ENCODE measurements around the gene GPR146.
A peak's percentile ranks its signal among the peaks of the same experiment; 100 is the strongest.
"Not testable (repeated sequence)": the region's sequence is repeated elsewhere in the genome, so short reads cannot be mapped to it uniquely, and the experiment has no call there.

GPR146 gene

DNA sequence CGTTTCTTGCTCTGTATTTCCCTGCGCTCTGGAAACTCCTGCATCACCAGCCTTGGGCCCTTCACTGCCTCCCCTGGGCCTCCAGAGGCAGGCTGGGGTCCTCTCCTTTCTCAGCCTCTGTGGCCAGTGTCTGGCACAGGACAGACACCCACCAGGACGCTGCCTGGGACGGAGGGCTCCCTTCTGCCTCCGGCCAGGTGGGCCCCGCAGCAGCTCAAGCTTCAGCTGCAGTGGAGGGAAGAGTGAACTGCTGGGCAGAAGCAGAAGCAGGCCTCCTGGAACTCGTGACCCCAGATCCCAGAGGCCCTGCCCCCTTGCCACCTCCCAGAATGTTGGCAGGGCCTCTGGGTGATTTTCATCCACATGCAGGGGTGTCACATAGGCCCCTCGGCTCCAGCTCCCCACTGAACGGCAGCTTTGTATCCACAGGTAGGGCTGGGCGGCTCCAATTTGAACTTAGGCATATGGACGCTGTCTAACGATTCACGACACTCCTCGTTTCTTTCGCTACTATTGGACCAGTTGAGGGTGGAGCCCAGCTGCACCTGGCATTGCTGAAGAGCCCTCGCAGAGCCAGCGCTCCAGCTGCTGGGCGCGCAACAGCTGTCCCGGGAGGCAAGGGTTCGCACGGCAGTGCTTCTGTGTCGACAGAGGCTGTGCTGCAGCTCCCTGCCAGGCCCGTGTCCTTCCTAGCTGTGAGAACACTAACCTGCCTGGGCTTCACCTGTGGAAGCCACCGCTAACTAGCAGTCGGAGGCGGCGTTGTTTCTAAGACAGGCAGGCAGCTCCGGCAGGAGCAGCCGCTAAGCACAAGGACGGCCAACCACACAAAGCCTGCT is 18.4 kb upstream of the GPR146 start:
- no peak for DNase-seq

DNA sequence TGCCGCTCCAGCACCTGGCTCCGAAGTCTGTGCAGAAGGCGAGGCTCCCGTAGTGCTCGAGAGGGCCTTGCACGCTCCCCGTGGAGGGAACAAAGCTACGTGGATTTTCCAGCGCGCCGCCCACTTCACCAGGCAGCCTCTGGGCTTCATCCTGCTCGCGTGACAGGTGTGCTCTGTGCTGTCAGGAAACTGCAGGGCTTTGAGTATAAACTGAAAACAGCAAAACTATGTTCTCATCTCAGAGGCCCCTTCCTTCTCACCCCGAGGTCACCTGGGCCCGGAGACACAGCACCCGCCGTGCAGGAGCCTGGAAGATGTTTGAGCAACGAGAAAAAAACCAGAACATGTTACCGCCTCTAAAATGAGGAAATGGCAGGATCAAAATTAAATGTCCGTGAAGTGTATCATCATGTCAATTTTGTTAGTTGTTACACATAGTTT is 17.6 kb upstream of the GPR146 start:
- no peak for DNase-seq

- DNase-seq, result peak; percentile 16
These were observed 16.9 kb upstream of the GPR146 start for GRCh38 chr7:1027242-1028043.

DNA sequence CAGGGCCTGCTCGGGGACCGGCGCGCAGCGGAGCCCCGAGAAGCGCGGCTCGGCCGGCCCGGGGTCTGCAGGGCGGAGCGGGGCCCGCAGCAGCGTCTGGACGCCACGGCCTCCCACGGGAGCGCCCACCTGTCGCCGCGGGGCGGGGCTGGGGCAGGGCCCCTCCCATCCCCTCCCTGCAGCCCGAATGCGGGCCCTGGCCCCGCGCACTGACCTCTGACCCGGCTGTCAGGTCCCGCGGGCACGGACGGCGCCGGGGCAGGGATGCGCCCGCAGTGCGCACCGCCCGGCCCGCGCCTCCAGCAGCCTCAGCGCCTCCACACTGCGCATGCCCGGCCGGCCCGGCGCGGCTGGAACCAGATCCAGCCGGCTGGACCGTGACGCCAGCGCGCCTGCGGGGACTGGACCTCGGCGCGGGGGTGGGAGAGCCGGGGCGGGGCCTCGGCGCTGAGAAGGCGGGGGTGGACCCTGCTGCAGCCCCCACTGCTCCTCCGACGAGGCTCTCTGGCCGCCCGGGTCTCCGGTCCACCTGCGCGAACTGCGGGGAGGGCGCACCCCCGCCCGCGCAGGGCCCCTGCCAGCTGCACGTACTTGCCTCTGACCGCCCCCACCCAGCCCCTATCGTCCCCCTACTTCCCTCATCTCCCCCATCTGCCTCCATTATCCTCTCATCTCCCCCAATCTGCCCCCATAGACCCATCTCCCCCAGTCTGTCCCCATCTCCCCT is 16.1 kb upstream of the GPR146 start:
- DNase-seq, result peak; percentile 87

DNA sequence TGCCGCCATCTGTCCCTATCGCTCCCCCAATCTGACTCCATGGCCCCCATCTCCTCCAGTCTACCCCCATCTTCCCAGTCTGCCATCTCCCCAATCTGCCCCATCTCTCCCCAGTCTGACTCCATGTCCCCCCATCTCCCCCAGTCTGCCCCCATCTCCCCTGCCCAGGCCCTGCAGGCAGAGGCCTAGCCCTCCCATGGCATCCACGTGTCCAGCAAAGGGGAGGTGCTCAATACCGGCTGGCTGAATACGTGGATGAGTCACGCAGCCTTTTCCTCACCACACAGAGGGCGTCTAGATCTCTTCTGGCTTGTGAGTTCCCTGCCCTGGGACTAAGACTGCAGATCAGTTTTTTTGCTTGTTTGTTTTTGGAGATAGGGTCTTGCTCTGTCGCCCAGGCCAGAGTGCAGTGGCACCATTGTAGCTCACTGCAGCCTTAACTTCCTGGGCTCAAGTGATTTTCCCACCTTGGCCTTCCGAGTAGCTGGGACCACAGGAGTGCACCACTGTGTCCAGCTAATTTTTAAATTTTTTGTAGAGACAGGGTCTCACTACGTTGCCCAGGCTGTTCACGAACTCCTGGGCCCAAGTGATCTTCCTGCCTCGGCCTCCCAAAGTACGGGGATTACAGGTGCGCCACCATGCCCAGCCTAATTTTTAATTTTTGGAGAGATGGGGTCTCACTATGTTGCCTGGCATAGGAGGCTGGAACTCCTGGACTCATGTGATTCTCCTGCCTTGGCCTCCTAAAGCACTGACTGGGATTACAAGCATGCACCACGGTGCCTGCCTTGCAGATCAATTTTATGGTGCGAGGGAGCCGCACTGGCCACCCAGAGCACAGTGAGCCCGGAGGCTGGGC is 15.3 kb upstream of the GPR146 start:
- peak; percentile 70 for DNase-seq

GRCh38 chr7:1029637-1030443 is 14.5 kb upstream of the GPR146 start:
- DNase-seq, result no peak

GRCh38 chr7:1030444-1031070 is 13.8 kb upstream of the GPR146 start:
- no peak for DNase-seq

DNA sequence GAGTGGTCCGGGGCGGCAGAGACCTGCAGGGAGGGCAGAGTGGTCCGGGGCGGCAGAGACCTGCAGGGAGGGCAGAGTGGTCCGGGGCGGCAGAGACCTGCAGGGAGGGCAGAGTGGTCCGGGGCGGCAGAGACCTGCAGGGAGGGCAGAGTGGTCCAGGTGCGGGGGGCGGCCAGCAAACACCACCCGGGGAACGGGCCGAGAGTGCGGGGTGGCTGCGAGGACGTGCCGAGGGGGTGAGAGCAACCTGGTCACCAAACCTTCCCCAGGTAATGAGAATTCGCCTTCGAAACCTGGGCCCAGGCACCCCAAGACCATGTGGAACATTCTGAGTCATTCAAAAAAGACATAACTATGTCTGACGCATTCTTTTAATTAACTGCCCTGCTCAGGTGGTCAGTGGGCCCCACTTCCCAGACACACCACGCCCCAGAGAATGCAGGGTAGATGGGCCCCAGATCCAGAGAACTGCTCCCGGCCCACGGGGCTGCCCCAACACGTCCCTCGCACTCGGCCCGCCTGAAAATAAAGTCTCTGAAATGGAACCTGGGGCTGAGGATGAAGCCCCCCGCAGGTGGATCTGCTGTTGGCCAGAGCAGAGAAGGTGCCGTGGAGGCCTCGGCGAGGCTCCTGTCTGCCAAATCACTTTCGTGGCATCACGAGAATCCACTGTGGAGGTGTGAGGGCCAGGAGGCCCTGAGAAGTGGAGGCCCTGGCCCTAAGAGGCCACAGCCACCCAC is 12.5 kb upstream of the GPR146 start:
- DNase-seq, result no peak

DNA sequence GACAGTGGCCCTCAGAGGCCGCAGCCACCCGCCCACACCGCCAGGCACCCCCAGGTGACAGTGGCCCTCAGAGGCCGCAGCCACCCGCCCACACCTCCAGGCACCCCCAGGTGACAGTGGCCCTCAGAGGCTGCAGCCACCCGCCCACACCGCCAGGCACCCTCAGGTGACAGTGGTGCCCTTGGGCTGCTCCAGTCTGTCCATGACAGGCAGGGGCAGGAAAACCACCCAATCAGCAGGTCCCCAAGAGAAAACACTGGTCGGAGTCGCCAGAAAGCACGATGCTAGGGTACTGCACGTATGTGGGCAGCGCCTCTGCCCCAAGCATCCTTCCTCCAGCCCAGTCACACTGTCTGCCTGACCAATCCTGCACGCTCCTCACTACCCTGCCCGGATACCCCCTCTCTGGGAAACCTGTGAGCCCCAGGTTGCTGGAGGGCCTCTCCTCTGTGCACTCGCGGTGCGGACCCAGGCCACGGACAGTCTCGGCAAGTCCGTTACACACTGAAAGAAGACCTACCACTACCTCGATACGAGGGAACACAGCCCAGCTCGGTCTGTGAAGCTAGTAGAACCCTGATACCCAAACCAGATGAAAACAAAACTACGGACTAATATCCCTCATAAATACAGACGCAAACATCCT is 11.7 kb upstream of the GPR146 start:
- DNase-seq, result no peak

DNA sequence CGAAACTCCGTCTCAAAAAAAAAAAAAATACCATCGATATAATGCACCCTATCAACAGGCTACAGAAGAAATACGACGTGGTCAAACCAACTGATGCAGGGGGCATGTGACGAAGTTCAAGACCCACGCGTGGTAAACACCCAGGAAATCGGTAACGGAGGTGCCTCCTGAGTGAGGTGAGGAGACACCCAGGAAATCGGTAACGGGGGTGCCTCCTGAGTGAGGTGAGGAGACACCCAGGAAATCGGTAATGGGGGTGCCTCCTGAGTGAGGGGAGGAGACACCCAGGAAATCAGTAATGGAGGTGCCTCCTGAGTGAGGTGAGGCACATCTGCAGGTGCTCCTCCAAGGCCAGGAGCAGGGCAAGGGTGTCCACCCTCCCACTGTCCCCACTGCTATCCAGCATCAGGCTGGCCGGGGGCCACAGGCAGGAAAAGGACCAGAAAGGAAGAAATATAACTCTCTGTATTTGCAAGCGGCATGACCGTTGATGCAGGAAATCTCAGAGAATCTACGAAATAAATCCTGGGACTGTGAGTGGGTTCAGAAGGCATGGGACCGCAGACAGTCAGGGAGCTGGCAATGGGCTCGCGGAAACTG is 10.7 kb upstream of the GPR146 start:
- no peak for DNase-seq

- DNase-seq, result not testable (repeated sequence)
These were observed 9.6 kb upstream of the GPR146 start for GRCh38 chr7:1034769-1035168.

DNA sequence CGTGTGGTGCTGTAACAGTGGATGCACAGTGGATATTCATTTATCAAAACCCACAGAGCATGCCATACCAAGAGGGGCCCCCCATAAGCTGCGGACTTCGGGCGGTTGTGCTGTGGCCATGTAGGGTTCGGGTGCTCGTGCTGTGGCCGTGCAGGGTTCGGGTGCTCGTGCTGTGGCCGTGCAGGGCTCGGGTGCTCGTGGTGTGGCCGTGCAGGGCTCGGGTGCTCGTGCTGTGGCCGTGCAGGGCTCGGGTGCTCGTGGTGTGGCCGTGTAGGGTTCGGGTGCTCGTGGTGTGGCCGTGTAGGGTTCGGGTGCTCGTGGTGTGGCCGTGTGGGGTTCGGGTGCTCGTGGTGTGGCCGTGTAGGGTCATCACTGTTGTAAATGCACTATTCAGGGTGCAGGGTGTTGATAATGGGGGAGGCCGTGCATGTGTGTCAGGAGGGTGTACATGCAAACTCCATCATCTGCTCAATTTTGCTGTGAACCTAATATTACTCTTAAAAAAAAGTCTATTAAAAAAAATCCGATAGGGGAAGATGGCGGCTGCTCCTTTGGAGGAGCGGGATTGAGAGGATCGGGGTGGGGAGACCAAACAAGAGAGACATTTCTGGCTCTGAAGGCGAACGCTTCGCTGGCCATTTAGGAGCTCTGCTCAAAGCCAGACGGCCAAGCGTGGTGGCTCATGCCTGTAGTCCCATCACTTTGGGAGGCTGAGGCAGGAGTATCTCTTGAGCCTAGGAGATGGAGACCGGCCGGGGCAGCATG is 8.0 kb upstream of the GPR146 start:
- not testable (repeated sequence) for DNase-seq

GRCh38 chr7:1040233-1040632 is 4.1 kb upstream of the GPR146 start:
- DNase-seq, result not testable (repeated sequence)

DNA sequence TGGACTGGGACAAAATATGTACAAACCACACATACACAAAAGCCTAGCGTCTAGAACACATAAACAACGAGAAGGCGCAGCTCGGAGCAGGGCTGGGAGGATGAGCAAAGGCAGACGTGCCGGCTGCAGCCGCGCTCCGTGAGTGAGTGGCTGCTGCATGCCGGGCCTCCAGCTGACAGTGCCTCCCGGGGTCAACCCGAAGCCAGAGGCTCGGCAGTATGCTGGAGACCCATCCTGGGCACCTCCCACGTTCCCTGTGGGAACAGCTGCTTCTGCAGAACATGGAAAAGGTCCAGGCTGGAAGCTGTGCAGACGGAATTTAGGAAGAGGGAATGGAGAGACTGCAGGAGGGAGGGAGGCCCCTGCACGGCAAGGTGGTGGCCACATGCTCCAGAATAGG is 3.6 kb upstream of the GPR146 start:
- DNase-seq, result no peak

GRCh38 chr7:1041551-1042491 is 2.5 kb upstream of the GPR146 start:
- DNase-seq, result no peak

DNA sequence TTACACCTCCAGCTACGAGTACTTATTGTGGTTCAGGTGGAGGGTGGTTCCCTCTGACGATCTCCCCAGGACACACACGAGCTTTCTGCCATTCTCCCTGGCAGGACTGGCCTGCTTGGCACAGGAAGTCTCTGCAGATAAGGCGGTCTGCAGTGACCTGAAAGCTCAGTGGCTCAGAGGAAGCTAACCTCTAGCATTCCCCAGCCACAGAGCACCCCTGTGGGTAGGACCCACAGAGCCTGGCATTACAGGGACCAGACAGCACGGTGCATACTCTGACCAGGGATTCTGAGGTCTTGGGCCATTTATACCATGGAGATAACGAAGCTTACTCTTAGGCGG is 1.9 kb upstream of the GPR146 start:
- no peak for DNase-seq

GRCh38 chr7:1043552-1044188 is 676 bp upstream of the GPR146 start:
- DNase-seq, result no peak
